ENCODE data around the gene LRRFIP2. TPM values are rescaled to one million over a fixed set of nuclear protein-coding genes. Genes with fewer than 3 reads are reported as not detected.

Gene LRRFIP2
- total and polyA plus RNA-seq, 2 experiments from 2014 or later: 29.0 to 48.8 TPM

DNA sequence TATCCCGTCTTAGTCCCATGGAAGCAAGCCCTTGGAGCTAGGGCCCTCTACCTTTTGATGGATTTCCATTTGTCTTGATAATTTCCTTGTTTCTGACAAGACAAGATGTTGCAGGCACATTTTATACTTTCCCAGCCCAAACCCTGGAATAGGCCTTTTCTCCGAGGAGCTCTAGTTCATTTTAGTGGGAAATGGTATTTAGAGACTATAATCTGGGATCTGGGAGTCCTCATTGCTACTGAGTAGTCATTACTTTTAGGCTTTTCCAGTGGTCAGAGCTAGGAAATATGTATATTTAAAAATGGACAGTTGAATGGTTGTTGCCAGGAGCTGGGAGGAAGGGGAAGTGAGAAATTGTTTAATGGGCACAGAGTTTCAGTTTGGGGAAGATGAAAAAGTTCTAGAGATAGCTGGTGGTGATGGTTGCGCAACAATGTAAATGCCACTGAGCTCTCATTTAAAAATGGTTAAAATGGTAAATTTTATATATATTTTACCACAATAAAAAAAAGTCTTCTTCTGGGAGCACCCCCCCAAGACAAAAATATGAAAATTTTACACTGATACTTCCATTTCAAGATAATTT lies 149.5 kb downstream of the LRRFIP2 start:
- Histone ChIP-seq H2AFZ (no peak overlapping the region), H3K27ac (no peak overlapping the region), H3K9me3 (ENCODE audit: low read depth) (no peaks in the 10 kb centered on the region), H3K79me2 (no peaks in the 10 kb centered on the region), H3K36me3 (replicated peaks; ENCODE audit: insufficient read depth, low read depth) (no peaks in the 10 kb centered on the region), H3K27me3 (no peaks in the 10 kb centered on the region), H3K4me1 (ENCODE audit: insufficient read depth) (no peaks in the 10 kb centered on the region), H3K4me2 (no peak overlapping the region), H3K4me3 (no peak overlapping the region), H3K9me2 (replicated peaks; ENCODE audit: insufficient read depth) (no peaks in the 10 kb centered on the region), H4K20me1 (ENCODE audit: insufficient read depth, poor library complexity, severe bottlenecking) (no peaks in the 10 kb centered on the region)
- TF ChIP-seq EZH2 (IDR thresholded peaks at IDR 0.05; ENCODE audit: borderline replicate concordance) (no peak), EZH2phosphoT487 (IDR thresholded peaks at IDR 0.05; ENCODE audit: low read depth, severe bottlenecking, unreplicated experiment) (no peak)
- TF ChIP-seq, protein P1, sequence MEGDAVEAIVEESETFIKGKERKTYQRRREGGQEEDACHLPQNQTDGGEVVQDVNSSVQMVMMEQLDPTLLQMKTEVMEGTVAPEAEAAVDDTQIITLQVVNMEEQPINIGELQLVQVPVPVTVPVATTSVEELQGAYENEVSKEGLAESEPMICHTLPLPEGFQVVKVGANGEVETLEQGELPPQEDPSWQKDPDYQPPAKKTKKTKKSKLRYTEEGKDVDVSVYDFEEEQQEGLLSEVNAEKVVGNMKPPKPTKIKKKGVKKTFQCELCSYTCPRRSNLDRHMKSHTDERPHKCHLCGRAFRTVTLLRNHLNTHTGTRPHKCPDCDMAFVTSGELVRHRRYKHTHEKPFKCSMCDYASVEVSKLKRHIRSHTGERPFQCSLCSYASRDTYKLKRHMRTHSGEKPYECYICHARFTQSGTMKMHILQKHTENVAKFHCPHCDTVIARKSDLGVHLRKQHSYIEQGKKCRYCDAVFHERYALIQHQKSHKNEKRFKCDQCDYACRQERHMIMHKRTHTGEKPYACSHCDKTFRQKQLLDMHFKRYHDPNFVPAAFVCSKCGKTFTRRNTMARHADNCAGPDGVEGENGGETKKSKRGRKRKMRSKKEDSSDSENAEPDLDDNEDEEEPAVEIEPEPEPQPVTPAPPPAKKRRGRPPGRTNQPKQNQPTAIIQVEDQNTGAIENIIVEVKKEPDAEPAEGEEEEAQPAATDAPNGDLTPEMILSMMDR (IDR thresholded peaks at IDR 0.05; ENCODE audit: poor library complexity): no peak
- DNase-seq (ENCODE audit: low spot score): no peak
- WGBS (ENCODE audit: low lambda C conversion rate, missing lambda C conversion rate): 99% methylated on average over 3 of the region's 3 CpGs

DNA sequence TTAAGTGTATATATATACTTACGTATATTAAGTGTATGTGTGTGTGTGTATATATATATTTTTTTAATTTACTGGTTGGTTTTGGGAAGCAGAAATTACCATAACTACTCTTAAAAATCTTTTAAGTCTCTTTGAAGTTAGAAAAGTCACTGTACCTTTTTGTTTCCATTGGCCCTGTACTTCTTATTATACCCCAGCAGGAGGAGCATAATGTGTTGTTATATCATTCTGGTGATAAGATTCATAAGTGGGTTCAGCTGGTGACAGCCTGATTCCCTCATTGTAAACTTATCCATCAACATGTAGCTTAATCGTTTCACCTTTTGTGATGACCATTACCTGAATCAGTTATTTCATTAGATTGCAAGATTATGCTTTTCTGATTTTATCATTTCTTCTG lies 150.3 kb downstream of the LRRFIP2 start:
- 100% methylated on average over 2 of the region's 2 CpGs for WGBS (ENCODE audit: low lambda C conversion rate, missing lambda C conversion rate)
- Histone ChIP-seq H3K36me3 (replicated peaks; ENCODE audit: insufficient read depth, low read depth) (no peaks in the 10 kb centered on the region), H3K9me2 (replicated peaks; ENCODE audit: insufficient read depth) (no peaks in the 10 kb centered on the region), H3K27ac (no peak overlapping the region), H3K27me3 (no peaks in the 10 kb centered on the region), H2AFZ (no peak overlapping the region), H3K4me1 (ENCODE audit: insufficient read depth) (no peaks in the 10 kb centered on the region), H3K9me3 (ENCODE audit: low read depth) (no peaks in the 10 kb centered on the region), H3K4me3 (no peak overlapping the region), H3K79me2 (no peaks in the 10 kb centered on the region), H3K4me2 (no peak overlapping the region), H4K20me1 (ENCODE audit: insufficient read depth, poor library complexity, severe bottlenecking) (no peaks in the 10 kb centered on the region)
- no peak for DNase-seq (ENCODE audit: low spot score)
- no peak for TF ChIP-seq EZH2phosphoT487 (IDR thresholded peaks at IDR 0.05; ENCODE audit: low read depth, severe bottlenecking, unreplicated experiment)
- TF ChIP-seq EZH2 (IDR thresholded peaks at IDR 0.05; ENCODE audit: borderline replicate concordance): no peak
- TF ChIP-seq, protein P1 (IDR thresholded peaks at IDR 0.05; ENCODE audit: poor library complexity): no peak

DNA sequence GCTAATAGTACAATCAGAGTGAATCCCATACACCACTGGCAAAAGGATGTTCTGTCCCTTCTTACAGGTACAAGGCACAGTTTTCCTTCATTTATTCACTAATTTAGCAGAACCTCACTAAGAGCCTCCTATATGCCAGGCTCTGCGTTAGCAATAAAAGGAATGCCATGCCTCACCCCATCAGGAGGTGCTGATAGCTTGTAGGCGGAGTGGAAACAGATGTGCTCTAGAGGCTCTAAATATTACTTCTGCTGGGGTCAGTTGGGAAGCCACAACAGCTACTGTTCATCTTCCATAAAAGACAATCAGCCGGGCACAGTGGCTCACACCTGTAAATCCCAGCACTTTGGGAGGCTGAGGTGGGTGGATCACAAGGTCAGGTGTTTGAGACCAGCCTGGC lies 156.7 kb downstream of the LRRFIP2 start:
- H4K20me1 ChIP-seq (ENCODE audit: insufficient read depth, poor library complexity, severe bottlenecking): no peaks in the 10 kb centered on the region
- no peak overlapping the region for H3K4me2 ChIP-seq
- H3K9me3 ChIP-seq (ENCODE audit: low read depth): no peaks in the 10 kb centered on the region
- WGBS (ENCODE audit: low lambda C conversion rate, missing lambda C conversion rate): 94% methylated on average over 3 of the region's 3 CpGs
- H3K36me3 ChIP-seq (replicated peaks; ENCODE audit: insufficient read depth, low read depth): no peaks in the 10 kb centered on the region
- no peaks in the 10 kb centered on the region for H3K4me1 ChIP-seq (ENCODE audit: insufficient read depth)
- no peaks in the 10 kb centered on the region for H3K79me2 ChIP-seq
- TF ChIP-seq EZH2 (IDR thresholded peaks at IDR 0.05; ENCODE audit: borderline replicate concordance) (no peak), EZH2phosphoT487 (IDR thresholded peaks at IDR 0.05; ENCODE audit: low read depth, severe bottlenecking, unreplicated experiment) (no peak)
- TF ChIP-seq, protein P1 (IDR thresholded peaks at IDR 0.05; ENCODE audit: poor library complexity): no peak
- H3K4me3 ChIP-seq: no peak overlapping the region
- no peak for DNase-seq (ENCODE audit: low spot score)
- no peaks in the 10 kb centered on the region for H3K9me2 ChIP-seq (replicated peaks; ENCODE audit: insufficient read depth)
- H3K27ac ChIP-seq: no peak overlapping the region
- H2AFZ ChIP-seq: no peak overlapping the region
- no peaks in the 10 kb centered on the region for H3K27me3 ChIP-seq
